ENCODE results near the gene MYH7. TPM values are rescaled to one million over a fixed set of nuclear protein-coding genes. Genes with fewer than 3 reads are reported as not detected.

The MYH7 gene
- 69.1 TPM for total RNA-seq

DNA sequence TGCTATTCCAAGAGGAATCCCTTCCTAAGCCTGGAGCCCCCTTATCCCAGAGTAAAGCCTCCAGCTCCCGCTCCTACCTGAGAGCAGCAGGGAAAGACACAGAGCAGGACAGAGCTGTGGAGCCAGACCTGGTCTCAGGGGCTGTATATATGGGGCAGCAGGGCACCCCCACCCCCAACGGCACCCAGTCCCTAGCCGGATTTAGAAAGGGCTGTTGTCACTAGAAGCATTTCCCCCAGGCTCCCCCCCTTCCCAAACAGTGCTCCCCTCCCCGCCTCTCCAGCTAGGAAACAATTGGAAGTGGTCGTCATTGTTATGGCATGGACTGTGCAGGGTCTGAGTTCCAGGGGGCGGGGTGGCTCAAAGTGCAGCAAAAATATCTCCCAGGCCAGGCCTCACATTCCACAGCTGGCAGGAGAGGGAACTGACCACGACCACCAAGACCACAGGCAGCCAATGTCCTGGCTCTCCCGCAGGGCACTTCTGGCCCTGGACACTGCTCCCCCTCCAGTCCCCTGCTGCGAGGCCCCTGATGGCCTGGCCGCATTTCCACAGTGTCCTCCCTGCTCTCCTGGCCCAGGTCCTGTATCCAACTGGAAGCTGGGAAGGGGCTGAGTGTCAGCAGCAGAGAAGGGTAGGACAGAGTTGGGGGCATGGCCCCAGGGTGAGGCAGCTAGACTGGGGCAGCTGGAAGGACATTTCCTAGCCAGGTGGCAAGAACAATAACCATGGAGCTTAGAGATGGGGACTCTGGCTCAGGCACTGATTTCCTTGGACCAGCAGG is at the start of gene MYH7:
Gene MYH7 (minus strand): TSS at position 118 of the 784 bp plus-strand sequence. CDS start 1,928 bp downstream, outside the sequence.

DNA sequence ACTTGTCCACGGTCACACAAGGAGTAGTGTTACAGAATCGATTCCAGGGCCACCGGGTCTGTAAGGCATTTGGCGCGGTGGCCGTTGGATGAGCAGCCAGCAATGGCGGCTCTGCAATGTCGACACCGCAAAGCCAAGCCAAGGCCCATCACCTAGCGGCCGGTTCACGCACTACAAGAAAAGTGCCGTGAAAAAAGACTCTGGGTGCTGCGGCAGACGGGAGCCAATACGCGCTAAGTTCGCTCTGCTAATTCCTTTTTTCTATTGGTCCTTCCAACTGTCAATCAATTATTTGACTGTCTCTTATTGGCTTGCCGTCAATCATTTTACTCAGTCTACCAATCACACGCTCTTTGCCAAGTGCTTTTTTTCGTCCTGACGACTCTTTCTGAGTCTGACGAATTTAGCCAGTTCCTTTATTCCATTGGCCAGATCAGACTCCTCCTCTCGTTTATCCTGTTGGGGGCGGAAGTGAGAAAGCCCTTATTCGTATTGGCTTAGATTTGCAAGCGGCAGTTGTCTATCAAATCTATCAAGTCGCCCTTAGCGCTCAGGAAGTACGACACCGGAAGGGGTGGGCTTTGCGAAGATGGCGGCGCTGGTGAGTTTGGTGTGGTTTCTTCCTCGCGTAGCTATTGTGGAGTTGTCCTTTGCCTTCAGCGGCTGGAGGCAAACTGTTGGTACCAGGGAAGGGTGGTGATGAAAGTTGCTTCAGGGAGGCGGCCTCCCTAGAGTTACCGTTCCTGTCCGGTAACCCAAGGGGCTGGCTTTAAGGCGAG is 33.9 kb upstream of the MYH7 start, which contains the start of gene NGDN:
Gene NGDN (plus strand): TSS at position 577 of the 779 bp plus-strand sequence. CDS start 13 bp downstream, at position 590.

DNA sequence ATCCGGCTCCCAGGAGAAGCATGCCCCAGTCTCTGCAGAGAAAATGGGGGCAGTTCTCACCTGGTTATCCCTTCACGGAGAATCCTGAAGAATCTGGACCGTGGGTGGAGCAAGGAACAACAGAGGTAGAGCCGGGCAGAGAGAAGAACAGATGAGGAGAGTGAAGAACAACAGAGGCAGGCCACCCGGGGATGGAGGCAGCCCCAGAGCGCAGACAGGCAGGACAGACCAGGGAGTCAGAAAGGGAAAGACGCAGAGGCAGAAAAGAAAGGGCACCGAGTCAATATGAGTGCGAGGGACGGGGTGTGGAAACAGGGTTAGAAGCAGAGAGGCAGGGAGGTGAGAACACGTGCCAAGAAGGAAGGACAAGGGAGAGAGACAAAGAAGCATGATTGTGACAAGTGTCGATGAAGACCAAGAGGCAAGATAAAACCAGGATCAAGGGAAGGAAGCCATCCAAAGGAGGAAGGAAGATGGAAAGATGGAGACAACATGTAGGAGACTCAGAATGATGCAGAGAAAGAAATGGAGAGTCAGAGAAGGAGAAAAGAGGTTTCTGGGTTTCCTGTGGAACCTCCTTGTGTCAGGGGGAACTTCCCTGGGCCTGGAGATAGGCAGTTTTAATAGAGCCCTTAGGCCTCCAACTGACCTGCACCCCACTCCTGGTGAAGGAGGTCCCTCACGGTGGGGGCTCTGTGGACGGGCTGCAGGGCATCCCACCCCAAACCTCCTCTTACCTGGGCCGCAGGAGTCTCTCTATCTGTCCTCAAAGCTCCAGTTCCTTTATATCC is 27.7 kb downstream of the MYH7 start, which contains the start of gene MYH6:
Gene MYH6 (minus strand): TSS at position 758 of the 791 bp plus-strand sequence. CDS start 1,050 bp downstream, outside the sequence.

DNA sequence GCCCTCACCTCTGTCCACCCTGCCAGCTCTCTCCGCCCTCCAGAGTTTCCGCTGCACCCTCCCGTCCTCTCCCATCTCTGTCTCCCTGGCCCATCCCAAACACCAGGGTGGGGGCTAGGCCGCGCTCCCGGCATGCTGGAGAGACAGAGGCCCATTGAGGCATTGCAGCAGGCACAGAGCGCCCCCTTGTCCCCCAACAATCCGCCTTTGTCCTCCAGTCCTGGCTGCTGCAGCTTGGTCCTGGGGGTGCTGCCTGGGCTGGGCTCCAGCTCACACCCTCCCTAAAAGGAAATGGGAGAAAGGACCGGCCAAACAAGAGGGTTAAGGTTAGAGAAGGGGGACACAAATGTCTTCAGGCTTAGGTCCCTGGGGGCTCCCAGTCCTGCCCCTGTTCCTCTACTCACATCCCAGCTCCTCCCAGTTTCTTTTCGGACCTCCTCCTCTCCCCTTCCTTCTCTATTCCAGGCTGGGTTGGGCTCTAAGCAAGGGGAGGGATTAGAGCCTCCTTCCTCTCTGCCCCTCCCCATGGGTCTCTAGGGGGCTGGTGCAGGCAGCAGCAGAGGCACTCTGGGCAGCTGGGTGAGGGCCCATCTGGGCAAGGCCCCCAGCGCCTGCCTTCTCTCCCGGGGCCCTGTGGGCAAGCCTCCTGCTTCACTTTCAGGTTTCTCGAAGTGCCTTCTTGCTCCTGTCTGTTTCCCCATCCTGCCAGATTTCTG is 58.8 kb downstream of the MYH7 start, which contains the start of gene CMTM5:
Gene CMTM5 (plus strand): TSS at position 565 of the 716 bp plus-strand sequence. CDS start 206 bp downstream, outside the sequence.

DNA sequence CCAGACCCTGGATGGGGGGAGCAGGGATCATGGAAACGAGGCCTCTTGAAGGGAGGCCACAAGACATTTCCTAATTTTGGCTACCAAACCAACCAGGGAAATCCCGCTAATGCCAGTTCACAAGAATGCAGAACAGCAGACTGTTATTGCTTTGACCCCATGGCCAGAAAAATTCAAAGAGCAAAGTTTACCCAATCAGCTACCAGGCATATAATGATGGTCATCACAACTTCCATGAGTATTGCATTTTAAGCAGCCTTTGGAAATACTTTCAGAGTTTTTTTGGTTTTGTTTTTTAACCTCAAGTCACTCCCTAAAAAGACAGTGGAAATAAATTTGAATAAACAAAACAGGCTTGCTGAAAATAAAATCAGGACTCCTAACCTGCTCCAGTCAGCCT is 63.0 kb downstream of the MYH7 start, which contains the start of gene IL25:
Gene IL25 (plus strand): TSS at position 301 of the 400 bp plus-strand sequence.

DNA sequence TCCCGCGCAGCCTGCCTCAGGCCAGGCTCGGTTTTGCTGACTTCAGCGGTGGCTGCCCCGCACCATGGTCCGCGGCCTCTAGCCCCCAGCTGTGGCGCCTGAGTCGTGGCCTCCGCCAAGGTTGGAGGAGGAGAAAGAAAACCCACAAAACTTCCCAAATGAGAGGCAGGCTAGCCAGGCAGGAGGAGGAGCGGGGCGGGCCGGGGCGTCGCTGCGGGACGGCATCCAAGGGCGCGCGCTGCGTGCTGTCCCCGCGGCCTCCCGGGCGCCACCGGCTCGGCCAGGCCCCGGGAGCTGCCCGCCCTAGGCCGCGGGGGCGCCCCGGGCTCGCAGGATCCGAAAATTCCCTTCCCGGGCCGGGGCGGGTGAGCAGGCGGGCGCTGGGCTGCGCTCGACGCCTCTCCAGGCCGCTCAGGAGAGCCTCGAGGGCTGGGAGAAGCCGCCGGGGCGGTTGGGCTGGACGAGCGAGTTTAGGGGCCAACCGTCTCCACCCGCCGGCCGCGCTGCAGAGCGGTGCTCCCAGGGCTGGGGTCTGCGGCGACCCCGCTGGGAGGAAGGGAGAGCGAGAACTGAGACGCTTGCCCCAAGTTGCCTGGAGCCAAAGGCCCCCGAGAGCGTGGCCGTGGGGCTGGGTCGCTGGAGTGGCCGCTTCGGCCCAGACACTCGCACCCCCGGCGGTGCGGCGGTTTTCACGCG is 70.3 kb downstream of the MYH7 start, which contains the start of gene EFS:
Gene EFS (minus strand): TSS at position 137 of the 696 bp plus-strand sequence. CDS start 147 bp downstream, outside the sequence.

Other genes with a start within 250 kb of the MYH7 start
- gene RNF212B, start 197.7 kb downstream of the MYH7 start, total RNA-seq: not detected
- 7.9 TPM for gene HOMEZ, start 149.5 kb downstream of the MYH7 start, total RNA-seq
- gene PPP1R3E, start 132.8 kb downstream of the MYH7 start, total RNA-seq: 14.0 TPM
- gene BCL2L2, start 128.8 kb downstream of the MYH7 start, total RNA-seq: 29.7 TPM
- gene PABPN1, start 114.2 kb downstream of the MYH7 start, total RNA-seq: 94.1 TPM
- 65.6 TPM for gene SLC22A17, start 82.8 kb downstream of the MYH7 start, total RNA-seq
- gene EFS, start 70.5 kb downstream of the MYH7 start, total RNA-seq: 33.1 TPM
- gene IL25, start 62.9 kb downstream of the MYH7 start, total RNA-seq: not detected
- gene CMTM5, start 58.6 kb downstream of the MYH7 start, total RNA-seq: 5.9 TPM
- 0.49 TPM for gene MYH6, start 27.4 kb downstream of the MYH7 start, total RNA-seq
- gene NGDN, start 34.0 kb upstream of the MYH7 start, total RNA-seq: 48.5 TPM
- gene ZFHX2, start 116.1 kb upstream of the MYH7 start, total RNA-seq: 1.6 TPM
- 21.6 TPM for gene THTPA, start 120.6 kb upstream of the MYH7 start, total RNA-seq
- gene AP1G2, start 132.1 kb upstream of the MYH7 start, total RNA-seq: 32.0 TPM
- gene JPH4, start 143.1 kb upstream of the MYH7 start, total RNA-seq: 10.6 TPM
- gene DHRS2, start 200.7 kb upstream of the MYH7 start, total RNA-seq: 0.77 TPM

Data from camera-type eye (tissue), 1 donor.